Tibial nerve (tissue), 4 donors: ENCODE data around the gene PIH1D2.

Source experiments
- CTCF ChIP-seq, 5 experiments: fragments of 200-600 bp in 3 of 5; fragments of 450-650 bp in 2 of 5; sonication (generic) in 3 of 5; IDR thresholded peaks; one replicate each; pipeline ENCODE4 v1.5.1; 2016 to 2019; ENCODE audit warnings: antibody characterized with exemption in 5 of 5, mild to moderate bottlenecking in 3 of 5, moderate library complexity in 2 of 5
- EP300 ChIP-seq, 2 donors: sonication (generic); formaldehyde crosslinking; IDR thresholded peaks; one replicate each; pipeline ENCODE4 v1.6.1; 2017; ENCODE audit warnings: antibody characterized with exemption in 2 of 2, mild to moderate bottlenecking in 1 of 2

GRCh38 chr11:112037527-112037926, 36.3 kb downstream of the PIH1D2 start:
- TF ChIP-seq CTCF (IDR thresholded peaks at IDR 0.05) (no peak), EP300 (IDR thresholded peaks at IDR 0.05) (no peak)
